HCT116 (cell line): ENCODE results near the gene TSC1. TPM values are rescaled to one million over a fixed set of nuclear protein-coding genes. Genes with fewer than 3 reads are reported as not detected.

Source experiments
- REST ChIP-seq: IDR thresholded peaks from 2 replicates; pipeline ENCODE4 v1.6.1; 2012; ENCODE audit warnings: low read depth
- YY1 ChIP-seq: IDR thresholded peaks from 2 replicates; pipeline ENCODE4 v1.6.1; 2011; ENCODE audit warnings: low read length, low read depth, moderate library complexity, mild to moderate bottlenecking; ENCODE audit not compliant: insufficient replicate concordance; ENCODE audit errors: extremely low read depth
- ZNF274 ChIP-seq: fragments of 200-500 bp; sonication (Bioruptor generic); IDR thresholded peaks from 2 replicates; pipeline ENCODE4 v1.6.1; 2014; ENCODE audit warnings: mild to moderate bottlenecking, low read depth, low read length, inconsistent platforms
- microRNA-seq: library from miRNA; unstranded; fragments of <30 nt; microRNA quantifications from one replicate; pipeline ENCODE4, GENCODE V29; 2016; ENCODE audit warnings: borderline number of aligned reads
- total RNA-seq: library from RNA; stranded (reverse); gene quantifications from one replicate; pipeline ENCODE4 v1.2.1, GENCODE V29; 2021; ENCODE audit not compliant: unreplicated experiment
- TF ChIP-seq, protein P1 (sequence below): IDR thresholded peaks from 2 replicates; pipeline ENCODE4 v1.6.1; 2011; ENCODE audit warnings: mild to moderate bottlenecking, low read length, moderate library complexity; ENCODE audit not compliant: insufficient replicate concordance; ENCODE audit errors: extremely low read depth

The TSC1 gene
- total RNA-seq, 1 experiment from 2014 or later, result 34.5 TPM

DNA sequence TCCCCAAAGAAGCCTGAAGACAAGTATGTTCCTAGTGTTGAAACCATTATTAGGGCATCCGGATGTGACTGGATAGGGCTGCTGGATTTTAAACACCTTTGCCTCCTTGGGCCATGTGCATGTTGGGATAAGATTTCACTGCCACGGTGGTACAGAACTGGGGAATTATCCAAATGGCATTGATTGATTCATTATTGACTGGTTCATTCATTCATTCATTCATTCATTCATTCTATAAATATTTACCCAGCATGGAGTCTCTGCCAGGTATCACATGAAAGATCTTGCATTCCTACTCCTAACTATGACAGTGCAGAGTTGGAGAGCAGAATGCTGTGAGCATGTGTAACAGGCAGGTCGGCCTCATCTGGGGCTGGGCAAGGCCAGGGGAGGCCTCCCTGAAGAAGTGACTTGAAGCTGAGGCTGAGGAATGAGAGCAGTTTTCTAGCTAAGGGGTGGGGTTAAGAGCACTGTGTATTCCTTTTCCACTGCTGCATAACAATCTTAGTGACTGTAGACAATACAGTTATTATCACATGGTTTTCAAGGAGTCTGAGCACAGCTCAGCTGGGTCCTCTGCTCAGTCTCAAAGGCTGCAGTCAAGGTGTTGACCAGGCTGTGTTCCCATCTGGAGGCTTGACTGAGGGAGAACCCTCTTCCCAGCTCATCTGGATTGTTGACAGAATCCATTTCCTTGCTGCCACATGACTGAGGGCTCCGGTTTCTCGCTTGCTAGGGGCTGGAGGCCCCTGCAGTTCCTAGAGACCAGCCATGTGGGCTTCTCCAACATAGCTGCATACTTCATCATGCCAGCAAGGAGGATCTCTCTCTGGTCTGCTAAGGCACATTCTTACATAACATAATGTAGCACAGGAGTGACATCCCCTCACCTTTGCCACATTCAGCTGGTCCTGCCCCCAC, 102.0 kb downstream of the TSC1 start (continued):
- TF ChIP-seq REST, result no peak
- no peak for TF ChIP-seq ZNF274
- TF ChIP-seq, protein P1, sequence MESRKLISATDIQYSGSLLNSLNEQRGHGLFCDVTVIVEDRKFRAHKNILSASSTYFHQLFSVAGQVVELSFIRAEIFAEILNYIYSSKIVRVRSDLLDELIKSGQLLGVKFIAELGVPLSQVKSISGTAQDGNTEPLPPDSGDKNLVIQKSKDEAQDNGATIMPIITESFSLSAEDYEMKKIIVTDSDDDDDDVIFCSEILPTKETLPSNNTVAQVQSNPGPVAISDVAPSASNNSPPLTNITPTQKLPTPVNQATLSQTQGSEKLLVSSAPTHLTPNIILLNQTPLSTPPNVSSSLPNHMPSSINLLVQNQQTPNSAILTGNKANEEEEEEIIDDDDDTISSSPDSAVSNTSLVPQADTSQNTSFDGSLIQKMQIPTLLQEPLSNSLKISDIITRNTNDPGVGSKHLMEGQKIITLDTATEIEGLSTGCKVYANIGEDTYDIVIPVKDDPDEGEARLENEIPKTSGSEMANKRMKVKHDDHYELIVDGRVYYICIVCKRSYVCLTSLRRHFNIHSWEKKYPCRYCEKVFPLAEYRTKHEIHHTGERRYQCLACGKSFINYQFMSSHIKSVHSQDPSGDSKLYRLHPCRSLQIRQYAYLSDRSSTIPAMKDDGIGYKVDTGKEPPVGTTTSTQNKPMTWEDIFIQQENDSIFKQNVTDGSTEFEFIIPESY, result no peak
- no peak for TF ChIP-seq YY1

Small RNA genes within 50 kb of the gene (microRNA-seq; reads per million reads assigned to microRNA genes)
- not detected for gene MIR548AW

Other genes with a start within 250 kb of the TSC1 start
- 2.5 TPM for gene AK8, start 66.3 kb downstream of the TSC1 start, total RNA-seq
- 8.0 TPM for gene SPACA9, start 65.7 kb downstream of the TSC1 start, total RNA-seq
- 0.20 TPM for gene GFI1B, start 34.1 kb upstream of the TSC1 start, total RNA-seq
- gene GTF3C5, start 86.4 kb upstream of the TSC1 start, total RNA-seq, result 95.1 TPM
- gene CEL, start 117.4 kb upstream of the TSC1 start, total RNA-seq, result 6.9 TPM
- gene RALGDS, start 176.6 kb upstream of the TSC1 start, total RNA-seq, result 36.1 TPM
- 0.34 TPM for gene GBGT1, start 219.3 kb upstream of the TSC1 start, total RNA-seq